ENCODE results near the gene PTPN18. TPM values are rescaled to one million over a fixed set of nuclear protein-coding genes. Genes with fewer than 3 reads are reported as not detected.

PTPN18 gene
- total RNA-seq, 1 experiment from 2014 or later: 33.8 TPM

DNA sequence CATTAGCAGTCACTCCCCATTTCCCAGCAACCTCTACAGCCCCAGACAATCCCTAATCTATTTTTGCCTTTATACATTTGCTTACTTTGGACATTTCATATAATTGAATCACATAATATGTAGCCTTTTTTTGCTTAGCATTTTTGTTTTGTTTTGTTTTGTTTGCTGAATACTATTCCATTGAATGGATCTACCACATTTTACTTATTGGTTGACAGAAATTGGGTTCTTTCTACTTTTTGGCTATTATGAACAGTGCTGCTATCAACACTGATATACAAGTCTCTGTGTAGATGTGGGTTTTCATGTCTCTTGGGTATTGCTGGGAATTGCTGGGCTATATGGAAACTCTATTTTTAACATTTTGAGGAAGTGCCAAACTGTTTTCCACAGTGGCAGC lies 7.6 kb downstream of the PTPN18 start:
- DNase-seq (ENCODE audit: extremely low read depth, low read depth): no peak

DNA sequence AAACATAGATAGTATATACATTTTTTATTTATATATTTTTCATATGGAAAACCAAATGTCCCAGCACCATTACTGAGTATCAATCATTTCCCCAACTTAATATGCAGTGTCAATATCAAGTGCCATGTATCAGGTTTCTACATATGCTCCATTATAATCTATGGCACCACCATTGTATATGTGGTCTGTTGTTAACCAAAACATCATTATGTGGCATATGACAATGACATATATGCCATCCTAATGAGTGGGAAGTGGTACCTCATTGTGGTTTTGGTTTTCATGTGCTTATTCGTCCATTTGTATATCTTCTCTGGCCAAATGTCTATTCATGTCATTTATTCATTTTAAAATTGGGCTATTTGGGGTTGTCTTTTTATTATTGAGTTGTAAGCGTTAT lies 9.2 kb downstream of the PTPN18 start:
- DNase-seq (ENCODE audit: extremely low read depth, low read depth): no peak

DNA sequence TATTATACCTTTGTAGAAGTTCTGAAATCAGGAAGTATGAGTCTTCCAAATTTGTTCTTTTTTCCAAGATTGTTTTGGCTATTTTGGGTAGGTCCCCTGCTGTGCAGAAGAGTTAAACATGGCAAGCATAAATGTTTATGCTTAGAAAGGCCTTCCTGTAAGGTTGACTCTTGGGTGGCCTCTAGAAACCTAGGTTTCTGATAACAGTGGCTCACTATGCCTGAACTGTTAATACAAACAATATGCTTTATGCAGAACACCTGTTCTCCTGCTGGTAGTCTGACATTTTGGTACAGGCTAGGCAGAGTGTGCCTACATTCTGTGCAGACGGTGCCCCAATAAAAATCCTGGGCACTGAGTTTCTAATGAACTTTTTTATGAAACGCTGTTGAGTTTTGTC lies 10.1 kb downstream of the PTPN18 start:
- no peak for DNase-seq (ENCODE audit: extremely low read depth, low read depth)

DNA sequence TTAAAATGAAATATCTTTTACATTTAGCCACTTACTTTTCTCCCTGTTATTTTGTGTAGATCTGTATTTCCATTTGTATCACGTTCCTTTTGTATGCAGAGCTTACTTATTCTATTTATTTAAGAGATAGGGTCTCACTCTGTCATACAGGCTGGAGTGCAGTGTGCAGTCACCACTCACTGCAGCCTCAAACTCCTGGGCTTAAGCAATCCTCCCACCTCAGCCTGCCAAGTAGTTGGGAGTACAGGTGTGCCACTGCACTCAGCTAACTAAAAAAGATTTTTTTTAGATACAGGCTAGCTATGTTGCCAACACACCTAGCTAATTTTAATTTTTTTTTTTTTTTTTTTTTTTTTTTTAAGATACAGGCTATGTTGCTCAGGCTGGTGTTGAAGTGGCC lies 10.9 kb downstream of the PTPN18 start:
- DNase-seq (ENCODE audit: extremely low read depth, low read depth): no peak

DNA sequence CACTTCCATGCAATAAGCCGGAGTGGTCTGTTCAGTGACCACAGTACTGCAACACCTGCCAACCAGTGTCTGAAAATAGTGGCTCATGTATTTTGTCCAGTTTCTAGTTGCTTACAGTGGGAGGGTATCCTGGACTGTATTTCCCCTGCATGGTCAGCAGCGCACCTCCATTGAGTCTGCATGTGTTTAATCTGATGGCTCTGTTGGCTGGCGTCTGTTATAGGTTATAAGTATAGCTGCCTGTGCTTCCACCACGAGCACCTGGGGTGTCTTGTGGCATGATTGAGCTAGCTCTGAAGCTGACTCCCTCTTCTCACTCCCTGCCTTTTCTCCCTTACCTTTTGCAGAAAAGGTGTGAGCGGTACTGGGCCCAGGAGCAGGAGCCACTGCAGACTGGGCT lies 12.9 kb downstream of the PTPN18 start:
- no peak for DNase-seq (ENCODE audit: extremely low read depth, low read depth)

DNA sequence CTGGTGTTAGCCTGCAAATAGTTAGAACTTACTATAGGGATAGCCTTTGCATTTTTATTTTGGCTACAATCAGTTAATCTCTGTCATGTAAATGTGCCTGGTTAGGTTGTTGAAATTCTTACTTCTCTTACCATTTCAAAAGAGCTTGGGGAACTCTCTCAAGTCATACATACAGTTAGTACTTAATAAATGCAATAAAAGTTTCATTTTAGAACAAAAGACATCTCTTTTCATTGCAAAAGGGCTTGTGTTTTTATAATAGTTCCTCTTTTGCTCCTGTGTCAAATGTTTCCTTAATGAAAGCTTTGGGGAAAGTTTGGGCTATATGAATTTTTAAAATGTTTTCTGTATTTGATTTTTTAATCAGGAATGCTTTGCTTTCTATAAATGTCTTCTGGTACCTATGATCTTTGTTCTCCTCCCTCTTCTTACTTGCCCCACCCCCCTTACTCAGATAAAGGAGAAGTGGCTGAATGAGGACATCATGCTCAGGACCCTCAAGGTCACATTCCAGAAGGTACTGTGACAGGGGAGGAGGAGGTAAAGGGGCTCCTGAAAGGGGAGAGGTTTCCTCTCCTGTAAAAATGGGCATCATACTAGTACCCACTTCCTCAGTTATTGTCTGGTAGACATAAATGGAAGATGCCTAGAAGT lies 13.6 kb downstream of the PTPN18 start:
- no peak for DNase-seq (ENCODE audit: extremely low read depth, low read depth)

DNA sequence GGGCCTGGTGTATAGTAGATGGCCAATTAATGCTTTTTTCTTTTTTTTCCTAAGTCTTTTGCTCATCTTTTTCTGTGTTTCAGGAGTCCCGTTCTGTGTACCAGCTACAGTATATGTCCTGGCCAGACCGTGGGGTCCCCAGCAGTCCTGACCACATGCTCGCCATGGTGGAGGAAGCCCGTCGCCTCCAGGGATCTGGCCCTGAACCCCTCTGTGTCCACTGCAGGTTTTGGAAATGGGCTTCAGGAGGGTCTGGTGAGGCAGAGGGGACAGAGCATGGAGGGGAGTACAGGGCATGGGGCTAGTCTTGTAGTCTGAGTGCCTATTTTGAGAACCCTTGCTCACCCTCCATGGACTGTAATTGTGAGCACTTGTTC lies 14.1 kb downstream of the PTPN18 start:
- DNase-seq (ENCODE audit: extremely low read depth, low read depth): no peak

DNA sequence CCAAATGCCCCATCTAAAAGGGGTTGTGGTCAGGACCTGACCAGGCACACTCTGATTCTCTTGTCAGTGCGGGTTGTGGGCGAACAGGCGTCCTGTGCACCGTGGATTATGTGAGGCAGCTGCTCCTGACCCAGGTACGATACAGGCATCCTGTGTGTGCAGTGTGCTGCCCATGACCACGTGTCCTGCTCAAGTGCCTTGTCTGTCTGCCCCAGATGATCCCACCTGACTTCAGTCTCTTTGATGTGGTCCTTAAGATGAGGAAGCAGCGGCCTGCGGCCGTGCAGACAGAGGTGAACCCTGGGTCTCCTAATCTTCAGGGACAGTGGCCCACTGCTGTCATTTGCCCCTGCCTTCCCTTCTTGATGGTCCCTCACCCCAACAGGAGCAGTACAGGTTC lies 14.6 kb downstream of the PTPN18 start:
- no peak for DNase-seq (ENCODE audit: extremely low read depth, low read depth)

DNA sequence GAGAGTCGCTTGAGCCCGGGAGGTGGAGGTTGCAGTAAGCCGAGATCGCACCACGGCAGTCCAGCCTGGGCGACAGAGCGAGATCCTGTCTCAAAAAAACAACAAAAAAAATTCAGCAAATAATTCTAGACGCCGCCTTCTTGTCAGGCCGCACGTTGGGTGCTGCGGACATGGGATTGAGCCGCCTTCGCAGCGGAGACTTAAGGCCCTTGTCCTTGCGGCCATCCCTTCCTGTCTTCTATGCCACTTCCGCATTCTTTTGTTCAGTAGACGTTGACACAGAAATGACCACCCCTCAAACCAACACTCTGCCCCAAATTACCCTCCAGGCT lies 15.8 kb downstream of the PTPN18 start:
- peak; percentile 29 for DNase-seq (ENCODE audit: extremely low read depth, low read depth)

DNA sequence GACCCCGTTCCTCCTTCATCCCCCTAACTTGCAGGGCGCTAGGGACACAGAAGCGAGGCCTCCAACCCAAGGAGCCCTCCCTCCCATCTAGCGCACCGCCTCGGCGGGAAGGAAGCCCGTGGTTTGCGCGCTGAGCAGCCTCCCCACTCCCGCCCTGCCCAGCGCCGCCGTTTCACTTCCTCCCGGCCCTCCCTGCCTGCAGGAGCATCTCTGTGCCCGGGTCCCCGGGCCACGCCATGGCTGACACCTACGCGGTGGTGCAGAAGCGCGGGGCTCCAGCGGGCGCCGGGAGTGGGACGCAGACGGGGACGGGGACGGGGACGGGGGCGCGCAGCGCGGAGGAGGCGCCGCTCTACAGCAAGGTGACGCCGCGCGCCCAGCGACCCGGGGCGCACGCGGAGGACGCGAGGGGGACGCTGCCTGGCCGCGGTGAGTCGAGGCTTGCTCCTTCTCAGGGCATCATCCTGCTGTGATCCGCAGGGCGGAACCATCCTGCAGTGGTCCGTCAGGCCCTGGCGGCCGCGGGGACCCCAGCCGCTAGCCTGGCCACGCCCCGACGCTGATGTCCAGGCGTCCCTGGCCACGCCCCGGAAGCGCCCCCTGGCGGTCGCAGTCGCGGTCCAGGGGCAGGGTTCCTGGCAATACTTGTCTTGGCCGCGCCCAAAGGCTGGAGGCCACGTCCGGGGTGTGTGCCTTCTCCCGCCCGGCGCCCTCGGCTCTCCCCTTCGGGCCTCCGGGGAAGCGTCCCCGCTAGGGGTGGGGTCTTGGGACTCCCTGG lies 16.4 kb downstream of the PTPN18 start:
- peak; percentile 86 for DNase-seq (ENCODE audit: extremely low read depth, low read depth)

DNA sequence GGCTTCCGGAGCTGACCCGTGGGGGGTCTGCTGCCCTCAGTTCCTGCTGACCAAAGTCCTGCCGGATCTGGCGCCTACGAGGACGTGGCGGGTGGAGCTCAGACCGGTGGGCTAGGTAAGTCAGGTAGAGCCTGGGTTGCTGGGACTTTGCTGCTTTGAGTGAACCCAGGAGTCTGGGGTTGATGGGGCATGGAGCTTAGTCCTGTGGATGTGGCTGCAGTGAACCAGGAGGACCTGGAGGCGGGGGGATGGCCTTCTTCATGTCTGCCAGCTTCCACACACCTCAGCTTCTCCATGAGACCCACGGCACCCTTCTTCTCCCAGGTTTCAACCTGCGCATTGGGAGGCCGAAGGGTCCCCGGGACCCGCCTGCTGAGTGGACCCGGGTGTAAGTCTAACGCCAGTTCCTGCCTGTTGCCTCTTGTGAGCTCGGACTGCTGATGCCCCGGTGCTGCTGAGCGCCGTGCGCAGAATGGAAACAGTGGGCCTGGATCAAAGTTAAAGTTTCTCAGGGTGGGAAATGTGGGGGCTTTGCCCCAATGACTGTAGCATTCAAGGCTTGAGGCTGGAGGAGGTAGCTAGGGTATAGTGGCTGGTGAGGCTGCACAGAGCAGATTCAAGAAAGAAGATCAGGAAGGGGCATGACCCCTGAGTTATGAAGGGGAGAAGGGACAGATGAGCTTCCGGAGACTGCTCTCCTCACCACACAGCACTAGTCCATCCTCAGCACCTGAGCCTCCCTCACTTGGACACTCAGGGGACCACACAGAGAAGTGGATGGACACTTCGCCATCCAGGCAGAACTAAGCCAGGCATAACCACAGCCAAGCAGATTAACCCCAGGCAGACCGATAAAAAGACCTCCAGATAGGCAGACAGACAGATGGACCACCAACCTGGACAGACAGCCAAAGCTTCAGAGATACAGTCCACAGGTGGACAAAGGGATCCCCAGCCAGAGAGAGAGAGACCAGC lies 17.3 kb downstream of the PTPN18 start:
- DNase-seq (ENCODE audit: extremely low read depth, low read depth): no peak

DNA sequence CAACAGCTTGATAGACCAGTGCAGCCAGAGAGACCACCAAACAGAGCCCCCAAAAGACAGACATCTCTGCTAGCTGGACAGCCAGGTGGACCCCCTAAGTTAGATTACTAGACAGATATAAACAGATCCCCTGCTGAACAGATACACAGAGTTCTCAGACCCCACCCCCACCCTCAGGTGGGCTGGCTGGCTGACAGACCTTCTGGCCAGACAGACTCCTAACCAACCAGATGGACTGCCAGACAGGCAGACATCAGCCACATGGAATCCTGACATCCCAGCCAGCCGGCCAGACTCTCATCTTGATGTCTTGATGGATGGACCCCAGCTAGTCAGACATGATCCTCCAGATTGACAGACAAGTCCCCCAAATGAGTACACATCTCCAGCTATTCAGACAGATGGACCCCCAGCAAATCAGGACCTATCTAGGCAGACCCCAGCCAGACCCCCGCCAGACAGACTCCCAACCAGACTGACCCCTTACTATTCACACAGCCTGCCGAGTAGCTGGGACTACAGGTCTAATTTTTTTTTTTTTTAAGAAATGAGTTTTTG lies 18.0 kb downstream of the PTPN18 start:
- no peak for DNase-seq (ENCODE audit: extremely low read depth, low read depth)

DNA sequence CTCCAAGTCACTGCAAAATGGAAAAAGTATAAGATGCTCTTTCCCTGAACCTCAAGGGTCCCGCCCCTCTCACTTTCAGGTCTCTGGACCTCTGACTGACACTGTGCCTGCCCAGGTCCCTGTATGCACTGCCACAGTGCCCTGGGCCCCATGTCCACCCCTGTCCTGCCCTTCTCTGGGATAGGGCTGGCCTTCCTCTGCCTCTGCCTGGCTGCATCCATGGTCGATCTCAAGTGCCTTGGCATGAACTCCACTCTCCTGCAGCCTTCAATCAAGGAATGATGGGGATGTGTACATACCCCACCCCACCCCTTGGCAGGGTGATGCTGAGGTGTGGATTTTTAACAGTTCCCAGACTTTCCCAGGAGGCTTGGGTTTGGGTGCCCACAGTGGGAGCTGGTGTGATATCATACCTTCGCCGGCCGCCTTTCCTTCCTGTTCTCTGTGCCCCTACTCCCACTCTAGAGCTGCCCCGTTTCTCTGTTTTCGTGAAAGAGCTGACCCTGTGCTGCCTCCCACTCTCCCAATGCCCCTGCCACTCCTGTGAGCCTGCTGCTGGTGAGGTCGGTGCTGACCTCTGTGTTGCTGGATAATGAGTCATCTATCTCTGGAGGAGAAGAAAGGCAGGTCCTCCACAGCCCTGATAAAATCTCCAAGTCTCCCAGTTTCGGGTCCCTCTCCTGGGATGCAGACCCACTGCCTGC lies 18.9 kb downstream of the PTPN18 start:
- no peak for DNase-seq (ENCODE audit: extremely low read depth, low read depth)

DNA sequence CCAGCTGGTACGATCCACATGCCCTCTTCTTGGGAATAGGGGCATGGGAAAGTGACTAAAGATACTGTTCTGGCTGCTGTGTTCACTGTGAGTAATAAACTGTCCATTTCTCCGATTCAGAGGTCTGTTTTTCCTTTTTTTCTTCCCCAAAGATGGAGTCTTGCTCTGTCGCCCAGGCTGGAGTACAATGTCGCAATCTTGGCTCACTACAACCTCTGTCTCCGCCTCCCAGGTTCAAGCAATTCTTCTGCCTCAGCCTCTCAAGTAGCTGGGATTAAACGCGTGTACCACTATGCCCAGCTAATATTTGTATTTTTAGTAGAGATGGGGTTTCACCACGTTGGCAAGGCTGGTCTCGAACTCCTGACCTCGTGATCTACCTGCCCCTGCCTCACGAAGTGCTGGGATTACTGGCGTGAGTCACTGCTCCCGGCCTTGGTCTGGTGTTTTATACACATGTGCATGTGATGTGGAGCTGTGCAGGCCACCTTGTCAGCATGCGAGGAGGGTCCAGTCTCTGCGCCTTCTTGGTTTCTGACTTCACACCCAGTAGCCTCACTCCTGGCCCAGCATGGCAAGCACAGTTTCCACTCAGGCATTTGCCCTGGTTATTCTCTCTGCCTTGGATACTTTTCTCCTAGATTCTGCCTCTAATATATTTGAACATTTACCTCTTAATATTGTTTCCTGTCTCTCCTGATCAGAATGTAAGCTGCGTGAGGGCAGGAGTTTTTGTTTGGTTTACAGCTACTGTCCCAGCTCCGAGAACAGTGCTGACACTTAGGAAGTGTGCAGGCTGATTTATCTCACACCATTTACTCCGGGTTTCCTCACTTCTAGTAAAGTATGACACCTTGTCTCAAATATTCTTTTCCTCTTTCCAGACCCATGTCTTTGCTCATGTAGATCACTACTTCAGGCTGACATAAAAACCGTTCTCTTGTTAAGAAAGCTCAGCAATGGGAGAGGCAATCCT lies 19.7 kb downstream of the PTPN18 start:
- no peak for DNase-seq (ENCODE audit: extremely low read depth, low read depth)

DNA sequence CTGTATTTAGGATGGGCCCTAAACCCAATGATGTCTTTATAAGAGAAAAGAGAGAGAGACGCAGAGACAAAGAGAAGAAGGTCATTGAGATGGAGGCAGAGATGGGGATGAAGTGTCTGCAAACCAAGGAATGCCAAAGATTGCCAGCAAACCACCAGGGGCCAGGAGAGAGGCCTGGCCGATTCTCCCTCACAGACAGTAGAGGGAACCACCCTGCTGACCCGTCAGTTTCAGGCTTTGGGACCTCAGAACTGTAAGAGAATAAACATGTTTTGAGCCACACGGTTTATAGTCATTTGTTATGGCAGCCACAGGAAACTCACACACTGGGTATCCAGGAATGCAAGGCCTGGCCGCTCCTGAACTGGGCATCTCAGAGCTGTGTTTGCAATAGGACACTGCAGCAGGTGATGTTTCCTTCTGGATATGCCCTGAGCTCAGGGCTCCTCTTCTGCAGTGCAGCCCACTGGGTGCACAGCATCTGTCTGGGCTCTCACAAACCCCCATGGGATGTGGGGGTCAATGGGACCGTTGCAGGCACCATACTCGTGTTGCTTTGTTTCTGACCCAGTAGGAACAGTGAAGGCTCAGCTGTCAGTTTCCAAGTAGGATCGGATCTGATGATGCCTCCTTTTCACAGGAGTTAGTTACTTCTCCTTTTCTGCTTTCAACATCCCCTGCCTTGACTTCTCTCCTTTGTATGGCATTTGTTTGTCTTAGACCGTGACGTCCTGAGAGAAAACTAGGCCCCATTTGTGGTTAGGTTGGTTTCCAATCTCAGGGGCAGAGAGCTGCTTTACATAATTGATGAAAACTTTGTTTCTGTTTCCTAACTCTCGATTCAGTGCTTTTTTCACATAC lies 20.8 kb downstream of the PTPN18 start:
- DNase-seq (ENCODE audit: extremely low read depth, low read depth): no peak

DNA sequence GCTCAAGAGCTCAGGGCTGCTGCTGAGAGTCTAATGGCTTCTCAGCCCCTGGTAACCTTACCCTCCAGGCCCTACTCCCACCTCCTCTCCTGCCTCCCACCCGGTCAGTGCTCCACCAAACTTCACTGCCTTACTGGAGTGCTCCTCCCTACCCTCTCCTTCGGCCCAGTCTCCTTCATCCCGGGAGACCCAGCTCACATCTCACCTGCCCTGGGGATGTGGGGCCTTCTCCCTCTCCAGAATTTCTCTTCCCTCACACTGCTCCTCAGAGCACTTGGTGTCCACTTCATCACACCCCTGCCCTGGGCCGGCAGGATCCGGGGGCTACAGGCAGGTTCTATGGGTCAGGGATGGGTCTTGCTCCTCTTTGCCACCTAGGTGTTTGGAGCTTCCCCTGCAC lies 21.6 kb downstream of the PTPN18 start:
- no peak for DNase-seq (ENCODE audit: extremely low read depth, low read depth)

DNA sequence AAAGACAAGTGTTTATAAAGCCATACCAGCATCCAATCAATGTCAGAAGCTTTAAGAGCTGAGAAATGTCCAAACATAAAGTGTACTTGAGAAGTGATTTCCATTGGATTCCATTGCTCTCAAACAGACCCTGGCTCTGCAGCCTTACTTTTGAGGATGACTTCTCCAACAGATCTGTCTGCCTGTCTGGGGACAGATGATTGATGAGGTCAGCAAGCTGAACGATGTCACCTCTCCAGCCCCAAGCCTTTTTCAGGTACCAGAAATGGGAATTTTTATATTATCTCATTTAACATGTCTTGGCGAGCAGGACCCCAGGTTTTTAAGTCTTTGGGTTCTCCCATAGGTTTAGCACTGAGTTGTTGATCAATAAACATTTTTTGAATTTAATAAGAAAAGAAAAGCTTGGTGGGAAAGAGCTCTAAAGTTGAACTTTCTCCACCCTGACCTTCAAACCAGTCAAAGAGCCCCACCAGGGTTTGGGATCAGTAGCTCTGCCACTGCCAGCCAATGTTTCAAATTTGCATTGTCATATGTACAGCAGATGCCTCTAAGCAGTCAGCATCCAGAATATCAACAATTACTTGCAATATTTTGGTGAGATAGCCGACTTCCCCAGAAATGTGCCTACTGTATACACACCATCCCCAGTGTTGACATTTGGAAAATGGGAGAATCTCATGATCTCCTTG lies 22.5 kb downstream of the PTPN18 start:
- DNase-seq (ENCODE audit: extremely low read depth, low read depth): no peak

DNA sequence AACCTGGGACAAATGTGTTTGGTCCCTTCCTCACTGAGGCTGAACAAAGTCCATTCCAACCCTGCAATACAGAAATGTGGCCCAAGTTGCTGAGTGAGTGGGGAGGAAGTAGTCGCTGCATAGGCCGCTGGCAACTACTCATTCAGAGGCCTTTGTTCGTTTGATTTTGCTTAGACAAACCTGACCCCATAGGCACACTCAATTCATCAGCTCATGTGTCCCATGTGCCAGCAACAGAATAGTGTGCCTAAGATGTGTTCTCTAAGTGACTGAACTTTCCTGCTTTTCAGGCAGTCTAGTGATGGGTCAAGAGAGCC lies 23.0 kb downstream of the PTPN18 start:
- DNase-seq (ENCODE audit: extremely low read depth, low read depth): no peak

Measured in NCI-H460 (cell line).